CD14-positive monocyte (primary cell): ENCODE data around the gene KCNJ11. TPM values are rescaled to one million over a fixed set of nuclear protein-coding genes. Genes with fewer than 3 reads are reported as not detected.

Experiments used
- DNase-seq, 3 donors: peaks; one replicate each; pipeline ENCODE4 v3.0.0-alpha.2; 2011 to 2022
- H2AFZ ChIP-seq: 2 replicates; pipeline ENCODE4 v1.6.0; 2012; ENCODE audit warnings: mild to moderate bottlenecking, low read depth, low read length, inconsistent platforms; ENCODE audit not compliant: insufficient read depth, poor library complexity, severe bottlenecking
- H3K27ac ChIP-seq, 2 donors: 1 replicate in 1 of 2; 2 replicates in 1 of 2; pipeline ENCODE4 v1.5.1; 2012 to 2013; ENCODE audit warnings: low read length in 2 of 2, control low read depth in 1 of 2, inconsistent platforms in 1 of 2, low read depth in 1 of 2, mild to moderate bottlenecking in 1 of 2
- H3K27me3 ChIP-seq, 2 donors: one replicate each; pipeline versions ENCODE4 v1.6.0 to v1.6.1; 2011 to 2013; ENCODE audit warnings: low read length in 2 of 2; ENCODE audit not compliant: control insufficient read depth in 2 of 2, insufficient read depth in 2 of 2
- H3K36me3 ChIP-seq, 2 donors: replicated peaks in 1 of 2; 1 replicate in 1 of 2; 2 replicates in 1 of 2; pipeline versions ENCODE4 v1.5.1 to v1.6.1; 2012 to 2013; ENCODE audit warnings: low read length in 2 of 2, control low read depth in 1 of 2, inconsistent platforms in 1 of 2, mild to moderate bottlenecking in 1 of 2; ENCODE audit not compliant: insufficient read depth in 2 of 2, control insufficient read depth in 1 of 2
- H3K4me1 ChIP-seq, 2 donors: 1 replicate in 1 of 2; 2 replicates in 1 of 2; pipeline versions ENCODE4 v1.5.1 to v1.6.1; 2012 to 2013; ENCODE audit warnings: low read length in 2 of 2, control low read depth in 1 of 2, inconsistent platforms in 1 of 2, mild to moderate bottlenecking in 1 of 2, moderate library complexity in 1 of 2; ENCODE audit not compliant: insufficient read depth in 2 of 2, control insufficient read depth in 1 of 2
- H3K4me2 ChIP-seq: replicated peaks from 2 replicates; pipeline ENCODE3; 2012; ENCODE audit warnings: low read length, moderate library complexity, mild to moderate bottlenecking; ENCODE audit not compliant: poor library complexity, severe bottlenecking; ENCODE audit errors: extremely low read depth
- H3K4me3 ChIP-seq, 3 experiments: fragments of 200-600 bp in 1 of 3; sonication (generic) in 1 of 3; replicated peaks in 1 of 3; 1 replicate in 2 of 3; 2 replicates in 1 of 3; pipeline ENCODE4 v1.5.1; 2011 to 2013; ENCODE audit warnings: low read length in 3 of 3, mild to moderate bottlenecking in 3 of 3, control low read depth in 2 of 3, low read depth in 2 of 3, inconsistent platforms in 1 of 3, moderate library complexity in 1 of 3
- H3K79me2 ChIP-seq: 2 replicates; pipeline ENCODE4 v1.6.0; 2012; ENCODE audit warnings: mild to moderate bottlenecking, control low read depth, inconsistent platforms, low read length, moderate library complexity; ENCODE audit not compliant: insufficient read depth
- H3K9ac ChIP-seq: 2 replicates; pipeline ENCODE4 v1.6.0; 2017; ENCODE audit warnings: low read length, mild to moderate bottlenecking; ENCODE audit not compliant: insufficient read depth, poor library complexity, severe bottlenecking
- H3K9me3 ChIP-seq, 2 donors: replicated peaks in 1 of 2; 1 replicate in 1 of 2; 2 replicates in 1 of 2; pipeline versions ENCODE4 v1.5.1 to v1.6.1; 2012 to 2013; ENCODE audit warnings: low read length in 2 of 2, control low read depth in 1 of 2; ENCODE audit not compliant: control insufficient read depth in 1 of 2, insufficient read depth in 1 of 2
- H4K20me1 ChIP-seq: 2 replicates; pipeline ENCODE4 v1.6.0; 2012; ENCODE audit warnings: mild to moderate bottlenecking, low read length, control low read depth, moderate library complexity; ENCODE audit not compliant: insufficient read depth
- H3K27ac Mint-ChIP-seq, 7 donors: one replicate each; pipeline ENCODE4 v1.8.0; 2020; ENCODE audit warnings: mild to moderate bottlenecking in 7 of 7, mixed read lengths in 7 of 7, moderate library complexity in 6 of 7, inconsistent platforms in 2 of 7
- H3K27me3 Mint-ChIP-seq, 3 donors: one replicate each; pipeline ENCODE4 v1.8.0; 2021 to 2022; ENCODE audit warnings: low read depth in 3 of 3, mild to moderate bottlenecking in 3 of 3, mixed read lengths in 3 of 3, moderate library complexity in 3 of 3, inconsistent platforms in 1 of 3
- H3K36me3 Mint-ChIP-seq, 2 donors: one replicate each; pipeline ENCODE4 v1.8.0; 2020; ENCODE audit warnings: mixed read lengths in 2 of 2, inconsistent platforms in 1 of 2, mild to moderate bottlenecking in 1 of 2
- H3K4me1 Mint-ChIP-seq: one replicate; pipeline ENCODE4 v1.8.0; 2020; ENCODE audit warnings: mild to moderate bottlenecking, mixed read lengths
- H3K4me3 Mint-ChIP-seq, 2 donors: one replicate each; pipeline ENCODE4 v1.8.0; 2020; ENCODE audit warnings: mild to moderate bottlenecking in 2 of 2, mixed read lengths in 2 of 2, moderate library complexity in 1 of 2
- H3K9me3 Mint-ChIP-seq, 7 donors: one replicate each; pipeline ENCODE4 v1.8.0; 2020 to 2022; ENCODE audit warnings: mixed read lengths in 7 of 7, mild to moderate bottlenecking in 6 of 7, moderate library complexity in 6 of 7, inconsistent platforms in 2 of 7
- CTCF ChIP-seq: fragments of 200-600 bp; IDR thresholded peaks from one replicate; pipeline ENCODE4 v1.8.0; 2022; ENCODE audit warnings: antibody characterized with exemption, mild to moderate bottlenecking
- WGBS: methylation state at CpG from one replicate; pipeline ENCODE4 v1.1.5; 2013; ENCODE audit warnings: missing lambda C conversion rate; ENCODE audit not compliant: insufficient coverage; 5-methylcytosine and 5-hydroxymethylcytosine counted together
- intact Hi-C, 2 donors: fragments of 100-400 bp; cut with micrococcal nuclease; formaldehyde crosslinking; loops; one replicate each; pipeline versions ENCODE4 v1.15.0 to v1.15.1; 2023
- polyA plus RNA-seq, 3 donors: library from polyadenylated mRNA; depleted of rRNA in 1 of 3; unstranded in 2 of 3; stranded (reverse) in 1 of 3; fragments of 300-500 nt in 2 of 3; fragments of >200 nt in 1 of 3; fragmentation: Illumina TruSeq in 2 of 3; gene quantifications; 1 replicate in 2 of 3; 2 replicates in 1 of 3; pipeline ENCODE4 v1.2.3, GENCODE V29; 2012 to 2021

The KCNJ11 gene
- polyA plus RNA-seq, 3 donors: 0.09 TPM; not detected in 2

GRCh38 chr11:17389211-17389956 is 925 bp upstream of the KCNJ11 start:
- H3K36me3 Mint-ChIP-seq: peaks cover 0 to 4% of the 10 kb centered on the region in 2 donors
- peaks cover 3 to 28% of the 10 kb centered on the region in 2 donors for H3K27me3 ChIP-seq
- H3K4me3 ChIP-seq: peak overlapping the region; percentile 39 to 71 (median 40)
- H3K9me3 Mint-ChIP-seq: peaks cover 0 to 1% (median 0%) of the 10 kb centered on the region in 7 donors
- intact Hi-C loops: loop anchor here in 1 of 2 donors (5.0 kb wide), 1 partner anchor 113 kb away; no protein-coding TSS in a partner anchor
- H3K4me3 Mint-ChIP-seq: peak overlapping the region; percentile 73 to 86
- peak overlapping the region; percentile 77 for H2AFZ ChIP-seq
- H3K4me2 ChIP-seq: peak overlapping the region; percentile 78
- no peaks in the 10 kb centered on the region for H3K9me3 ChIP-seq
- TF ChIP-seq CTCF: peak; percentile 70
- H3K9ac ChIP-seq: peak overlapping the region; percentile 59
- peaks cover 16 to 30% (median 25%) of the 10 kb centered on the region in 3 donors for H3K27me3 Mint-ChIP-seq
- H4K20me1 ChIP-seq: no peaks in the 10 kb centered on the region
- H3K4me1 Mint-ChIP-seq: peaks cover 10% of the 10 kb centered on the region
- peak; percentile 39 to 68 (median 41) for DNase-seq
- H3K4me1 ChIP-seq: peaks cover 10 to 13% of the 10 kb centered on the region in 2 donors
- WGBS: under 1% methylated on average over 15 of the region's 55 CpGs
- H3K79me2 ChIP-seq: no peaks in the 10 kb centered on the region
- H3K36me3 ChIP-seq: no peaks in the 10 kb centered on the region
- H3K27ac Mint-ChIP-seq: no peak overlapping the region
- no peak overlapping the region for H3K27ac ChIP-seq

GRCh38 chr11:17387811-17388210 is 648 bp downstream of the KCNJ11 start:
- H3K27ac ChIP-seq: no peak overlapping the region
- intact Hi-C loops: loop anchor here in 1 of 2 donors (5.0 kb wide), 1 partner anchor 114 kb away; no protein-coding TSS in a partner anchor
- Mint-ChIP-seq H3K4me3 (peak overlapping the region in 1 of 2 donors; percentile 75), H3K27ac (no peak overlapping the region), H3K4me1 (peaks cover 18% of the 10 kb centered on the region), H3K9me3 (peaks cover 0 to 1% (median 0%) of the 10 kb centered on the region in 7 donors), H3K36me3 (peaks cover 0 to 4% of the 10 kb centered on the region in 2 donors), H3K27me3 (peaks cover 16 to 30% (median 25%) of the 10 kb centered on the region in 3 donors)
- no peaks in the 10 kb centered on the region for H3K79me2 ChIP-seq
- DNase-seq: peak in 1 of 3 donors; percentile 33
- no peak overlapping the region for H3K4me3 ChIP-seq
- H2AFZ ChIP-seq: no peak overlapping the region
- H3K27me3 ChIP-seq: peaks cover 3 to 28% of the 10 kb centered on the region in 2 donors
- 74% methylated on average over 20 of the region's 20 CpGs for whole genome bisulfite sequencing
- no peaks in the 10 kb centered on the region for H4K20me1 ChIP-seq
- no peak overlapping the region for H3K4me2 ChIP-seq
- H3K9ac ChIP-seq: no peak overlapping the region
- H3K36me3 ChIP-seq: no peaks in the 10 kb centered on the region
- no peak for TF ChIP-seq CTCF
- H3K9me3 ChIP-seq: no peaks in the 10 kb centered on the region
- peaks cover 13 to 20% of the 10 kb centered on the region in 2 donors for H3K4me1 ChIP-seq
